SIG-M5 treated with dmso at 0.1 percent for 504 hours (cell line): ENCODE data around the gene RESF1.

Source experiments
- DNase-seq: peaks from one replicate; lab custom pipeline; 2025; ENCODE audit not compliant: unreplicated experiment; lab: John Stamatoyannopoulos, UW

Gene RESF1

GRCh38 chr12:32005496-32006125, 46.4 kb downstream of the RESF1 start:
- no peak for DNase-seq
